SH-SY5Y (cell line): ENCODE data around the gene PLXNA3.

Experiments
- GATA2 ChIP-seq: IDR thresholded peaks from 2 replicates; pipeline ENCODE4 v1.6.1; 2011; ENCODE audit warnings: mild to moderate bottlenecking, low read depth, low read length
- GATA3 ChIP-seq: IDR thresholded peaks from 2 replicates; pipeline ENCODE4 v1.6.1; 2011; ENCODE audit warnings: low read depth, mild to moderate bottlenecking, low read length, moderate library complexity

GRCh38 chrX:154486052-154486395 is 27.9 kb downstream of the PLXNA3 start:
- TF ChIP-seq GATA2 (no peak), GATA3 (no peak)
